Loucy (cell line): ENCODE data around the gene MUC13.

Experiments
- H2AFZ ChIP-seq: fragments of 200-600 bp; sonication (generic); 2 replicates; pipeline ENCODE4 v1.6.0; 2016; ENCODE audit warnings: antibody characterized with exemption, mild to moderate bottlenecking, low read length, moderate library complexity
- H3F3A ChIP-seq: fragments of 200-600 bp; 2 replicates; pipeline ENCODE4 v1.6.0; 2016; ENCODE audit warnings: antibody characterized with exemption, low read depth, mild to moderate bottlenecking
- H3K27me3 ChIP-seq: fragments of 200-600 bp; sonication (generic); 2 replicates; pipeline ENCODE4 v1.6.1; 2014; ENCODE audit warnings: low read length, mild to moderate bottlenecking; ENCODE audit not compliant: insufficient read depth, poor library complexity, severe bottlenecking
- H3K36me3 ChIP-seq: fragments of 200-600 bp; sonication (generic); 2 replicates; pipeline ENCODE4 v1.6.1; 2016; ENCODE audit warnings: low read length; ENCODE audit not compliant: insufficient read depth
- H3K4me1 ChIP-seq: fragments of 200-600 bp; sonication (generic); 2 replicates; pipeline ENCODE4 v1.5.1; 2014; ENCODE audit warnings: low read length, mild to moderate bottlenecking; ENCODE audit not compliant: insufficient read depth, poor library complexity, severe bottlenecking
- H3K4me2 ChIP-seq: fragments of 200-600 bp; sonication (generic); 2 replicates; pipeline ENCODE4 v1.6.0; 2014; ENCODE audit warnings: antibody characterized with exemption, low read length, low read depth, mild to moderate bottlenecking; ENCODE audit not compliant: poor library complexity, severe bottlenecking
- H3K4me3 ChIP-seq: fragments of 200-600 bp; sonication (generic); 2 replicates; pipeline ENCODE4 v1.5.1; 2014; ENCODE audit warnings: low read length, mild to moderate bottlenecking, mixed read lengths; ENCODE audit not compliant: poor library complexity, severe bottlenecking
- H3K79me2 ChIP-seq: fragments of 200-600 bp; sonication (generic); 2 replicates; pipeline ENCODE4 v1.6.1; 2014; ENCODE audit warnings: low read length; ENCODE audit not compliant: insufficient read depth
- H3K9ac ChIP-seq: fragments of 200-600 bp; sonication (generic); 2 replicates; pipeline ENCODE4 v1.6.0; 2014; ENCODE audit warnings: mild to moderate bottlenecking, low read depth, low read length, moderate library complexity; ENCODE audit not compliant: poor library complexity, severe bottlenecking
- H3K9me2 ChIP-seq: fragments of 200-600 bp; sonication (generic); replicated peaks from 2 replicates; pipeline ENCODE4 v1.6.1; 2016; ENCODE audit warnings: low read depth, low read length, mixed read lengths
- H3K9me3 ChIP-seq: fragments of 200-600 bp; sonication (generic); 2 replicates; pipeline ENCODE4 v1.6.1; 2014; ENCODE audit warnings: mild to moderate bottlenecking, antibody characterized with exemption, low read length, low read depth; ENCODE audit not compliant: insufficient read depth
- H4K20me1 ChIP-seq: fragments of 200-600 bp; sonication (generic); 2 replicates; pipeline ENCODE4 v1.6.0; 2014; ENCODE audit warnings: antibody characterized with exemption, low read length, mild to moderate bottlenecking; ENCODE audit not compliant: insufficient read depth, poor library complexity, severe bottlenecking
- CTCF ChIP-seq: fragments of 200-600 bp; sonication (generic); conservative IDR thresholded peaks from 2 replicates; pipeline ENCODE4 v1.5.1; 2014; ENCODE audit warnings: mild to moderate bottlenecking, antibody characterized with exemption, low read length
- EZH2phosphoT487 ChIP-seq: fragments of 200-600 bp; IDR thresholded peaks from 2 replicates; pipeline ENCODE4 v1.6.1; 2018; ENCODE audit warnings: antibody characterized with exemption, mild to moderate bottlenecking, moderate library complexity, borderline replicate concordance

MUC13 gene

GRCh38 chr3:124969190-124969589 is 34.6 kb upstream of the MUC13 start:
- Histone ChIP-seq H3K9me3 (no peaks in the 10 kb centered on the region), H3K4me2 (peak overlapping the region; percentile 43), H3K9ac (no peak overlapping the region), H2AFZ (no peak overlapping the region), H3K9me2 (no peaks in the 10 kb centered on the region), H3K79me2 (no peaks in the 10 kb centered on the region), H3K36me3 (peaks cover 14% of the 10 kb centered on the region; the same call in 1 of the 2 replicates), H3K27me3 (no peaks in the 10 kb centered on the region), H3K4me3 (no peak overlapping the region), H3F3A (no peaks in the 10 kb centered on the region), H4K20me1 (no peaks in the 10 kb centered on the region), H3K4me1 (peaks cover 12% of the 10 kb centered on the region)
- no peak for TF ChIP-seq EZH2phosphoT487

- H3K79me2 ChIP-seq: no peaks in the 10 kb centered on the region
Observed at GRCh38 chr3:124967964-124968363, 33.4 kb upstream of the MUC13 start.

GRCh38 chr3:124966521-124967445 is 32.2 kb upstream of the MUC13 start:
- Histone ChIP-seq H3K9ac (no peak overlapping the region), H2AFZ (no peak overlapping the region), H3K4me3 (no peak overlapping the region), H3K9me3 (no peaks in the 10 kb centered on the region), H3K36me3 (peaks cover 9% of the 10 kb centered on the region; the same call in 1 of the 2 replicates), H3K27me3 (no peaks in the 10 kb centered on the region), H3F3A (no peaks in the 10 kb centered on the region), H3K9me2 (no peaks in the 10 kb centered on the region), H4K20me1 (no peaks in the 10 kb centered on the region), H3K4me1 (peaks cover 12% of the 10 kb centered on the region), H3K4me2 (no peak overlapping the region), H3K79me2 (no peaks in the 10 kb centered on the region)
- no peak for TF ChIP-seq EZH2phosphoT487
- TF ChIP-seq CTCF: no peak

More at GRCh38 chr3:124967964-124968363, 33.4 kb upstream of the MUC13 start:
- Histone ChIP-seq H3K27me3 (no peaks in the 10 kb centered on the region), H3K9ac (no peak overlapping the region), H3K4me2 (no peak overlapping the region), H4K20me1 (no peaks in the 10 kb centered on the region), H3K9me2 (no peaks in the 10 kb centered on the region), H3K4me3 (no peak overlapping the region), H2AFZ (no peak overlapping the region), H3K4me1 (peaks cover 12% of the 10 kb centered on the region), H3F3A (no peaks in the 10 kb centered on the region), H3K9me3 (no peaks in the 10 kb centered on the region), H3K36me3 (peaks cover 9% of the 10 kb centered on the region; the same call in 1 of the 2 replicates)
- TF ChIP-seq CTCF: no peak
- no peak for TF ChIP-seq EZH2phosphoT487
